Mesodermal cell (in vitro differentiated cells): ENCODE measurements around the gene PLXNB1.

Experiments
- H3K27ac ChIP-seq: 2 replicates; pipeline ENCODE4 v1.7.0; 2013; ENCODE audit warnings: mild to moderate bottlenecking, low read depth, low read length, moderate library complexity; ENCODE audit not compliant: severe bottlenecking
- H3K36me3 ChIP-seq: 2 replicates; pipeline ENCODE4 v1.7.1; 2013; ENCODE audit warnings: mild to moderate bottlenecking, low read length, moderate library complexity; ENCODE audit not compliant: control insufficient read depth, insufficient read depth
- H3K4me1 ChIP-seq: one replicate; pipeline ENCODE4 v1.7.1; 2013; ENCODE audit warnings: mild to moderate bottlenecking, low read length; ENCODE audit not compliant: insufficient read depth, control insufficient read depth, poor library complexity, severe bottlenecking
- H3K4me3 ChIP-seq: 2 replicates; pipeline ENCODE4 v1.7.0; 2013; ENCODE audit warnings: low read length, control low read depth, mild to moderate bottlenecking; ENCODE audit not compliant: insufficient read depth, poor library complexity, severe bottlenecking; ENCODE audit errors: extremely low read depth
- H3K9me3 ChIP-seq: 2 replicates; pipeline ENCODE4 v1.7.1; 2013; ENCODE audit warnings: mild to moderate bottlenecking, low read length, moderate library complexity; ENCODE audit not compliant: control insufficient read depth
- WGBS, 2 experiments: methylation state at CpG; one replicate each; pipeline ENCODE4 v1.1.5; 2013; ENCODE audit warnings: missing lambda C conversion rate in 2 of 2; ENCODE audit not compliant: insufficient coverage in 2 of 2; 5-methylcytosine and 5-hydroxymethylcytosine counted together

The PLXNB1 gene

GRCh38 chr3:48470286-48470685 lies 40.4 kb upstream of the PLXNB1 start:
- WGBS, 2 experiments, result 80 to 100% methylated on average over 1 of the region's 1 CpG
- no peak overlapping the region for H3K4me3 ChIP-seq
- peaks cover 42% of the 10 kb centered on the region for H3K36me3 ChIP-seq
- H3K4me1 ChIP-seq, result peaks cover 35% of the 10 kb centered on the region
- H3K27ac ChIP-seq, result no peak overlapping the region
- H3K9me3 ChIP-seq, result no peaks in the 10 kb centered on the region

GRCh38 chr3:48469046-48469915 lies 39.4 kb upstream of the PLXNB1 start:
- H3K4me1 ChIP-seq, result peaks cover 33% of the 10 kb centered on the region
- H3K4me3 ChIP-seq, result no peak overlapping the region
- H3K27ac ChIP-seq, result no peak overlapping the region
- WGBS, 2 experiments, result 96% methylated on average over 12 to 25 of the region's 29 CpGs
- H3K36me3 ChIP-seq, result peaks cover 50% of the 10 kb centered on the region
- no peaks in the 10 kb centered on the region for H3K9me3 ChIP-seq

DNA sequence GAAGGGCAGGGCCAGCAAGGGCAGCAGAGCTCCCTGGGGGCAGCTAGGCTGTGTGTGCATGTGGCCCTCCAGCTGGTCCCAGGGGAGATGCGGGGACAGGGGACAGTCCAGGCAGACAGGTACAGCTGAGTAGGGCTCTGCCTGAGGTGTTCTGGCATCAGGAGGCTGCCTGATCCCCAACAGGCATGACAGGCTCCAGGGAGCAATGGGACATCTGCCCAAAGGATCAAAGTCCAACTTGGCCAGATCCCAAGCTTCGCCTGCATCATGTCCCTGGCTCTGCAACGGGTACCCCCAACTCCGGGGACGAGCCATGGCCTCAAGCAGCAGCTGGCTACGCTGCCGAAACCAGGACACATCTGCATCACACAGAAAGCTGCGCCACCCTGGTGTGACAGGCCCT lies 38.4 kb upstream of the PLXNB1 start:
- Histone ChIP-seq H3K4me3 (no peak overlapping the region), H3K9me3 (no peaks in the 10 kb centered on the region), H3K36me3 (peaks cover 57% of the 10 kb centered on the region), H3K27ac (no peak overlapping the region), H3K4me1 (peaks cover 30% of the 10 kb centered on the region)
- 97 to 98% methylated on average over 8 of the region's 8 CpGs for WGBS, 2 experiments

DNA sequence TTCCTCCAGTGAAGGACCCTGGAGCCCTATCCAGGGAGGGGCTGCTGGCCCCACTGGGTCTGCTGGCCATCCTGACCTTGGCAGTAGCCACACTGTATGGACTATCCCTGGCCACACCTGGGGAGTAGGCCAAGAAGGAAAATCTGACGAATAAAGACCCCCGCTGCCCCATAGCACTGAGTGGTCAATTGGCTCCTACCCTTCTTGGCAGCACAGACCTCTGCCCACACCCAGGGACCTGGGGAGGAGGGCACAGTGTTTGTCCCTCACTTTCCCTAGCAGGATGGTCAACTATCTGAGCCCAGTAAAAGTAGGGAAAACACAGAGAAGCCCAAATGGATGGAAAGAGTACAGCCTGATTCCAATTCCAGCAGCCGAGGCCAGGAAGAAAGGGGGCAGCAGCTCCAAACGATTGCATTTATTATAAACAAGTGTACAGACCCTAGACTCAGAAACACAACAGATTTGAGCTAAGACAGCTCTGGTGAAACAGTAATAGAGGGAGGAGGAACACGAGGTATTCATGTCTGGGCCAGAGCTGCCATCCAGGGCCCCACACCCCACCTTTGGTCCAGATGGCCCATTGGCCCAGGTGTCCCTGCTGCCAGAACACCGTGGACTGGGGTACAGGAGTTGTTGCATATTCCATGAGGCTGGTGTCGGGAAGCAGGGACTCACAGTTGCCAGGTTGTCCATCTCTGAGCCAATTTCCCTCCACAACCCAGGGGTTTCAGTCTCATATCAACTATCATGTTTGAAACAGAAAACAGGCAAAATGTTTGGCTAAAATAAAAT lies 37.8 kb upstream of the PLXNB1 start:
- Histone ChIP-seq H3K36me3 (peaks cover 59% of the 10 kb centered on the region), H3K9me3 (no peaks in the 10 kb centered on the region), H3K4me3 (no peak overlapping the region), H3K27ac (no peak overlapping the region), H3K4me1 (peaks cover 27% of the 10 kb centered on the region)
- WGBS, 2 experiments, result 94 to 100% methylated on average over 3 to 5 of the region's 7 CpGs

DNA sequence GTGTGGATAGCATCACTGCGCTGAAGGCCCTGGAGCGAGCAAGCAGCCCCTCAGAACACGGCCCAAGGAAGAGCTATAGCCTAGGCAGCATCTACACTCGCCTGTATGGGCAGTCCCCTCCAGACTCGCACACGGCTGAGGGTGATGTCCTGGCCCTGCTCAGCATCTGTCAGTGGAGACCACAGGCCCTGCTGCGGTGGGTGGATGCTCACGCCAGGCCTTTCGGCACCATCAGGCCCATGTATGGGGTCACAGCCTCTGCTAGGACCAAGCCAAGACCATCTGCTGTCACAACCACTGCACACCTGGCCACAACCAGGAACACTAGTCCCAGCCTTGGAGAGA lies 37.2 kb upstream of the PLXNB1 start:
- peak overlapping the region; percentile 100 for H3K27ac ChIP-seq
- H3K4me3 ChIP-seq, result no peak overlapping the region
- H3K9me3 ChIP-seq, result no peaks in the 10 kb centered on the region
- 93 to 99% methylated on average over 6 to 9 of the region's 9 CpGs for WGBS, 2 experiments
- peaks cover 61% of the 10 kb centered on the region for H3K36me3 ChIP-seq
- peaks cover 27% of the 10 kb centered on the region for H3K4me1 ChIP-seq

DNA sequence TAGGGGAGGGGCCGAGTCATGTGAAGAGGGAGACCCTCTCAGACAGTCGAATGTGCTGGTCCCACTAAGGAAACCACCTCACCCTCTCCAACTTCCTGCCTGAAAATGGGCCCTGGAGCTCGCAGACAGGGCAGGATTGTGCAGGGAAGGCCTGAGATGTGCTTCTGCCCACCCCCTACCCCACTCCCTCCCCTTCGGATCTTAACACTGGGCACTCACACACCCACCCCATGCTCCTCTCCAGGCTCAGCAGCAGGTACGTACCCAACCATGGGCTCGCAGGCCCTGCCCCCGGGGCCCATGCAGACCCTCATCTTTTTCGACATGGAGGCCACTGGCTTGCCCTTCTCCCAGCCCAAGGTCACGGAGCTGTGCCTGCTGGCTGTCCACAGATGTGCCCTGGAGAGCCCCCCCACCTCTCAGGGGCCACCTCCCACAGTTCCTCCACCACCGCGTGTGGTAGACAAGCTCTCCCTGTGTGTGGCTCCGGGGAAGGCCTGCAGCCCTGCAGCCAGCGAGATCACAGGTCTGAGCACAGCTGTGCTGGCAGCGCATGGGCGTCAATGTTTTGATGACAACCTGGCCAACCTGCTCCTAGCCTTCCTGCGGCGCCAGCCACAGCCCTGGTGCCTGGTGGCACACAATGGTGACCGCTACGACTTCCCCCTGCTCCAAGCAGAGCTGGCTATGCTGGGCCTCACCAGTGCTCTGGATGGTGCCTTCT lies 36.7 kb upstream of the PLXNB1 start:
- no peak overlapping the region for H3K4me3 ChIP-seq
- peaks cover 23% of the 10 kb centered on the region for H3K4me1 ChIP-seq
- WGBS, 2 experiments, result 92 to 95% methylated on average over 15 of the region's 19 CpGs
- peak overlapping the region; percentile 100 for H3K27ac ChIP-seq
- peaks cover 63% of the 10 kb centered on the region for H3K36me3 ChIP-seq
- H3K9me3 ChIP-seq, result no peaks in the 10 kb centered on the region

GRCh38 chr3:48465531-48466378 lies 35.9 kb upstream of the PLXNB1 start:
- peak overlapping the region; percentile 100 for H3K27ac ChIP-seq
- H3K4me1 ChIP-seq, result peaks cover 23% of the 10 kb centered on the region
- H3K4me3 ChIP-seq, result peak overlapping the region; percentile 1
- H3K9me3 ChIP-seq, result no peaks in the 10 kb centered on the region
- H3K36me3 ChIP-seq, result peaks cover 71% of the 10 kb centered on the region
- WGBS, 2 experiments, result 58 to 61% methylated on average over 13 to 20 of the region's 21 CpGs

DNA sequence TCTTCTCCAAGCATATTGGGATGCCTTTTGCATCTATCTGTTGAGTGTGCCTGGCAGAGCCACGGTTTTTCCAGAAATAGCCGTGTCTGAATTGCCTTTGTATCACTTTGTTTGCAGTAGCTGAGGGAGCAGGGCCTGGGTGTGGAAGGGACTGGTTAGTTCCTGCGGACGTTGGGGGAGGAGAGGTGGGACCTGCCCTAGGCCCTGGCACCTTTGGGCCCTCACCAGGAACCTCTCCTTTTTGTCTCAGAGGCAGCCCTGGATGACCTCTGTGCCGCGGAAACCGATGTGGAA lies 35.3 kb upstream of the PLXNB1 start:
- H3K4me3 ChIP-seq, result no peak overlapping the region
- H3K9me3 ChIP-seq, result no peaks in the 10 kb centered on the region
- H3K4me1 ChIP-seq, result peaks cover 20% of the 10 kb centered on the region
- peaks cover 73% of the 10 kb centered on the region for H3K36me3 ChIP-seq
- 28 to 62% methylated on average over 4 to 7 of the region's 7 CpGs for WGBS, 2 experiments
- H3K27ac ChIP-seq, result peak overlapping the region; percentile 100

DNA sequence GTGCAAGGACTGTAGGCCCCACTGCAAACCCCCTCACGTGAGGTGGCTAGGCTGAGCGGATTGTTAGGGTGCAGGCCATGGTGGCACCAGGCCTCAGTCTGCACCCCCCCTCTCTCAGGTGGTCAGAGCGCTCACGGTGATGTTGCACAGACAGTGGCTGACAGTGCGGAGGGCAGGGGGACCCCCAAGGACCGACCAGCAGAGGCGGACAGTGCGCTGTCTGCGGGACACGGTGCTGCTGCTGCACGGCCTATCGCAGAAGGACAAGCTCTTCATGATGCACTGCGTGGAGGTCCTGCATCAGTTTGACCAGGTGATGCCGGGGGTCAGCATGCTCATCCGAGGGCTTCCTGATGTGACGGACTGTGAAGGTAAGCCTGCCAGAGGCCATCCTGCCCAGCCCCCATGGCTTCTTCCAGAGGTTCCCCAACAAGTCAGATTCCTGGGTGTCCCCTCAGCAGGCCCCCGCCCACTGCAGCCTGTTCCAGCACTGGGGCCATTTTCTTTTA lies 34.9 kb upstream of the PLXNB1 start:
- Histone ChIP-seq H3K27ac (peak overlapping the region; percentile 100), H3K4me3 (no peak overlapping the region), H3K9me3 (no peaks in the 10 kb centered on the region), H3K4me1 (peaks cover 20% of the 10 kb centered on the region), H3K36me3 (peaks cover 73% of the 10 kb centered on the region)
- WGBS, 2 experiments, result 96% methylated on average over 17 of the region's 17 CpGs

DNA sequence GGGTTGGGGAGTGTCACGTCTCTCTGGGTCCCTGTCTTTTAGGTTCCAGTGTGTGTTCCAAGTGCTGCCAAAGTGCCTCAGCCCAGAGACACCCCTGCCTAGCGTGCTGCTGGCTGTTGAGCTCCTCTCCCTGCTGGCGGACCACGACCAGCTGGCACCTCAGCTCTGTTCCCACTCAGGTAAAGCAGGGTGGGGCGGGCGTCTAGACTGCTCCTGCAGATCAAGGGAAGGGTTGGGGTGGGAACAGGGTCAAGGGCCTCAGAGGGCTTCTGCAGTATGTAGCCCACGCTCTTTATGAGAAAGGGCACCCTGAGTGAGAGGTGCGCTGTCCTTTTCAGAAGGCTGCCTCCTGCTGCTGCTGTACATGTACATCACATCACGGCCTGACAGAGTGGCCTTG lies 33.8 kb upstream of the PLXNB1 start:
- 91 to 93% methylated on average over 8 to 9 of the region's 9 CpGs for WGBS, 2 experiments
- no peaks in the 10 kb centered on the region for H3K9me3 ChIP-seq
- peaks cover 20% of the 10 kb centered on the region for H3K4me1 ChIP-seq
- no peak overlapping the region for H3K27ac ChIP-seq
- H3K4me3 ChIP-seq, result no peak overlapping the region
- peaks cover 74% of the 10 kb centered on the region for H3K36me3 ChIP-seq
